ENCODE data around the gene SARS2.
A peak's percentile ranks its signal among the peaks of the same experiment; 100 is the strongest.
"Not testable (repeated sequence)": the region's sequence is repeated elsewhere in the genome, so short reads cannot be mapped to it uniquely, and the experiment has no call there.

The SARS2 gene

DNA sequence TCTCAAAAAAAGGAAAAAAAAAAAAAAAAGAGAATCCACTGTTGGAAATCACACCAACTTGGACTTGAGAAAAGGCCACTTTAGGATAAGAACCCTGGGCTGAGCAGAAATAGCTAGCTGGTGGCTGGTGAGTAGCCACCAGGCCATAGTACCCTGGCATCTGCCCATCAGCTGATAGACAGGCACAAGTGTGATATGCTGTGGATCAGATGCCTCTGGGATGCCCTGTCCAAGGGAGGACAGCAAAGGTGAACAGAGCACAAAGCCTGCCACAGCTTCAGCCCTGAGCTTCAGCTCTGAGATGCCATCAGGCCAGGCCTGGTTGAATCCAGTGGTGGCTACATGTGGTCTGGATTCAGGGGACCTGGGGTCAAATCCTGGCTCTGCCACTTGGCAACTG, 39.9 kb downstream of the SARS2 start:
- DNase-seq = no peak

GRCh38 chr19:38889803-38890202, 40.8 kb downstream of the SARS2 start:
- DNase-seq = no peak

DNA sequence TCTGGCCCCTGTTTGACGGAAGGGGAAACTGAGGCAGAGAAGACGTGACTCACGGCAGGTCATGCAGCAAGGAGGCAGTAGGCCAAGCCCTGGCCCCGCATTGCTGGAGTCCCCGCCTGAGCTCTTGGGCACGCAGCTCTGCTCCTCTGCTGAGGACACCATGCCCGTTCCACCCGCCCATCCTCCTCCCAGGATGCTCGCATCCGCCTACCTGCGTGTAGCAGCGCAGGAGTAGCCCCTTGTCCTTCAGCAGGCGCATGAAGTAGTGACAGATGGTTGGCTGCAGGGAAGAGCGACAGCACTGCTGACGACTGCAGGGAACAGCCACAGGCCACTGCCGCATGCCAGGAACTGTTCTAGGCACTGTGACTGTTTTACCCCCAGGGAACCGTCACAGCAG, 41.7 kb downstream of the SARS2 start:
- DNase-seq = no peak

DNA sequence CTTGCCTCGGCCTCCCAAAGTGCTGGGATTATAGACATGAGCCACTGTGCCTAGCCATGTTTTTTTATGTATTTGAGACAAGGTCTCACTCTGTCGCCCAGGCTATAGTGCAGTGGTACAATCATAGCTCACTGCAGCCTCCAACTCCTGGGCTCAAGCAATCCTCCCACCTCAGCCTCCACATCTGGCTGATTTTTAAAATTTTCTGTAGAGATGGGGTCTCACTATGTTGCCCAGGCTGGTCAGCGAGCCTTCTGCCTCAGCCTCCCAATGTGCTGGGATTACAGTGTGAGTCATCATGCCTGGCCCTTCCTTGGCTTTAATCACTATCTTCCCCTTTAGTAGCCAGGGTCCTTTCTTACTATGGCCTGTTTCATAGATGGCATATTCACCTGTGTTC, 45.9 kb downstream of the SARS2 start:
- not testable (repeated sequence) for DNase-seq

DNA sequence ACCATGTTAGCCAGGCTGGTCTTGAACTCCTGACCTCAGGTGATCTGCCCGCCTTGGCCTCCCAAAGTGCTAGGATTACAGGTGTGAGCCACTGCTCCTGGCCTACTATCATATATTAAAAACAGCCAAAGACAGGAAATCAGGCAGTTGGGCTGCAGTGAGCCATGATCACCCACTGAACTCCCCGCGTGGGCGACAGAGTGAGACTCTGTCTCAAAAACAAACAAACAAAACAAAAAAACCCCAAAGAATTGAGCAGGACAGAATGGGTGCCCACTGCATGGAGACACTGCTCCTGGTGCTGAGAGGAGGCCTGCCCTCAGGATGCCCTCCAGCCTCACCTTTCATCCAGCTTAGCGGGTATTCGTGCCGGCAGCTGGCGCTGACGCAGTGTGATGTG, 47.3 kb downstream of the SARS2 start:
- no peak for DNase-seq

GRCh38 chr19:38880882-38881609, 49.5 kb downstream of the SARS2 start:
- DNase-seq = no peak

DNA sequence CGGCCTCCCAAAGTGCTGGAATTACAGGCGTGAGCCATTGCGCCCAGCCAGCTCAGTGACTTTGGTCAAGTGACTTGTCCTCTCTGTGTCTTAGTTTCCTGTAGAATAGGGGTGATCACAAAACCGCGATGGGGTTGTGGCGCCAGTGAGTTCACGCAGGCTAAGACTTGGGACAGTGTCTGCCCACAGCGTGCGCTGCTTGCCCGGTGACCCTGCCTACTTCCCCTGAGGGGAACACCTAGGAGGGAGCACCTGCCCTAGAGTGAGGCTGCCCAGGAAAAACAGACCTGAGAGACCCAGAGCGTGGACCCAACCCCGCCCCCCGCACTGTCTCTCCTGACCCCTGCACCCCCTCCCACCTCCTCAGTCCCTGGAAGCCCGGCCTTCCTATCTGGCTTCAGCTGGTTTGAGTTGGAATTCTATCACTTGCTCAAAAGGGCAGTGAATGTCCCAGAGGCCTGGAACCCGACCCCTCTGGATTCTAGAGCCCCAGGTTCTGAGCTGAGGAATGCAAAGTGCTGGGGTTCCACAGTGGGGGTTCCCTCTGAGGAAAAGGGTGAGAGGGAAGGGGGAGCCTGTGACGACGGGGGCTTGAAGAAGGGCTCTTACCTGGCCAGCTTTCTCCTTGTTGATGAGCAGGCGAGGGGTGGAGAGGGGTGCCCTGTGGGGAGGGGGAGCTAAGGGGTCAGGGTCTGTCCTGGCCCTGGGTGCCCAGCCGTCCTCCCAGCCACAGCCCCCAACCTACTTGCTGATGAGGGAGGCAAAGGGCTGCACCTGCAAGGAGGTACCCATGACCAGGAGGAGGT, 50.3 kb downstream of the SARS2 start:
- no peak for DNase-seq

DNA sequence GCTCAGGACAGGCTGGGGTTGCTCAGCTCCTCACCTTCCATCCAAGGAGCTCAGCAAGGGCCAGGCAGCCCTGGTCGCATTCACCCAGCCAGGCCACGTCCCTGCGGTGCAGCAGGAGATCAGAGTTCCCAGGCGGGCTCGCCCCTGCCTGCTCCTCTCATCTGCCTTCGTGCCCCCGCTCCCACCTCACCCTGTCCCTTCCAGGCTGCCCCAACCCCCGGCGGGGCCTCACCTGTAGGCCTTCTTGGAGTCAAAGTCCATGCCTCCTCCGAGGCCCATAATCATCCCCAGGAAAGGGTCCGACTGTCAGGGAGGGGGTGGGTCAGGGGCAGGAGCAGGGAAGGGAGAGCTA, 51.2 kb downstream of the SARS2 start:
- DNase-seq = no peak

GRCh38 chr19:38878575-38879399, 51.8 kb downstream of the SARS2 start:
- DNase-seq = no peak

GRCh38 chr19:38877781-38878574, 52.6 kb downstream of the SARS2 start, which contains the start of gene RINL:
RINL (minus strand) TSS chr19:38878275; CDS start chr19:38876742, 1,533 bp downstream.
- DNase-seq = peak; percentile 63

GRCh38 chr19:38875656-38876395, 54.7 kb downstream of the SARS2 start:
- no peak for DNase-seq

DNA sequence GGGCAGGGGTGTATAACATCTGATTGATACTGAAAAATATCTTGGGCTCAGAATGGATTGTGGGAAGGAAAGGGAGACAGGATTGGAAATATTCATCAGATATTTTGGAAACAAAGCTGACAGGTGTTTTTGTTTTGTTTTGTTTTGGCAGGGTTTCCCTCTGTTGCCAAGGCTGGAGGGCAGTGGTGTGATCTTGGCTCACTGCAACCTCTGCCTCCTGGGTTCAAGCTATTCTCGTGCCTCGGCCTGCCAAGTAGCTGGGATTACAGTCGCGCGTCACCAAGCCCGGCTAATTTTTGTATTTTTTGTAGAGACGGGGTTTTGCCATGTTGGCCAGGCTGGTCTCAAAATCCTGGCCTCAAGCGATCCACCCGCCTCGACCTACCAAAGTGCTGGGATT, 57.2 kb downstream of the SARS2 start:
- DNase-seq = not testable (repeated sequence)

GRCh38 chr19:38870612-38871011, 60.0 kb downstream of the SARS2 start:
- DNase-seq = no peak

DNA sequence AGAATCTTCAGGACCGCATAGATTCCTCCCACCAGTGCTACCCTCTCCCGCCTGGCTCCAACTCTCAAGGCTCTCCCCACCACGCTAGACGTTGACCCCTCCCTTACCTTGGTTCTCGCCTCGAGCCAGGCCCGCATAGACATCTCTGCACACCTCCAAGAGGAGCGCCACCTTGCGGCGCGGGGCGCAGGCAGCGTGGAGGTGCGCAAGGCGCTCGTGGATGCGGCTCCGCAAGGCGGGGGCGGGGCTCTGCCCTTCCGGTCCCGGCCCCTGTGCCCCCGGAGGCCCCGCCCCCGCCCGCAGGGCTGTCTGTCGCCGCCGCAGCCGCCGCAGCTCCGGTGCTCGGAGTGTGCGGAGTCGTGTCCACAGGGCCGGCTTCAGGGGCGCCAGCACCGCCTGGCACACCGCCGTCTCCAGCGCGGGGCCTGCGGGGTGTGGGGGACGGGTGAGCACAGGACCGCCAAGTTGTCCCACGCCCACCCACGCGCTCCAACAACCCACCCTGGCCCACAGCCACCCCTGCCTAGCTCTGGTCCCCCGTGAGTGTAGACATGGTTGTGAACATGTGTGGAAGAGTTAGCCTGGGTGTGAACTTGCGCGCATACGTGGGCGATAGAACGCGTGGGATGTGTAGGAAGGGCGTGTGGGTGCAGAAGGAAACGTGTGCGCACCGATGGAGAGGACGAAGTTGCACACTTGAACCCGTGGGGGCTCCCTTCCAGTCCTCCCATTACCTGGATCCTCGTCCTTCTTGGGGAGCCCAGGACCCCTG, 60.5 kb downstream of the SARS2 start:
- DNase-seq = no peak

DNA sequence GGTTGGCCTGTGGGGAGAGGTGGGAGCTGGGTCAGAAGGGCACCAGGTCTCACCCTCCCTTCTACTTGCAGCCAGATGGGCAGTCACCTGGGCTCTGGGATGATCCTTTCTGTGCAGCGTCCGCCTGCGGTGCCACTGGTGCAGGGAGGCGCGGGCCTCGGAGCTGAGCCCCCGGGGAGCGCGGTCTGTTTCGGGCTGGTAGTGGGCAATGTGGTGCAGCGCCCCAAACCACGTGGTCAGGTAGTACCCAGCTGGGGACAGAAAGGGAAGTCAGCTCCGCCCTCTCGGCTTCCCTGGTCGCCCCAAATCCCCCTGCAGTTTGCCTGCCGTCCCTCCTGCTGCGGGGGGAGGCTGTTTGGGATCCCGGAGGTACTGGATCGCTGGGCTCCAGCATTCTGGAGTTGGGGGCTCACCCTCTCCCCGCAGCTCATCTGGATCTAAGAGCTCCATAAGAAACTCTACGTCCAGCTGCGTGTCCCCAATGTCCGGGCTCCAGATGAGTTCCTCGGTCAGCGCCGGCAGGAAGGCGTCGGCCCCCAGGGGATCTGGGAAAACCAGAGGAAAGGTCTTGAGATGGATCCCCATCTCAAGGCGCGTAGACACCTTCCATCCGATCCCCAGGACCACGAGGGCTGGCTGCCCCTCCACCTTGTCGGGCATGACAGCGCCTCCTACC, 61.3 kb downstream of the SARS2 start:
- DNase-seq = no peak

DNA sequence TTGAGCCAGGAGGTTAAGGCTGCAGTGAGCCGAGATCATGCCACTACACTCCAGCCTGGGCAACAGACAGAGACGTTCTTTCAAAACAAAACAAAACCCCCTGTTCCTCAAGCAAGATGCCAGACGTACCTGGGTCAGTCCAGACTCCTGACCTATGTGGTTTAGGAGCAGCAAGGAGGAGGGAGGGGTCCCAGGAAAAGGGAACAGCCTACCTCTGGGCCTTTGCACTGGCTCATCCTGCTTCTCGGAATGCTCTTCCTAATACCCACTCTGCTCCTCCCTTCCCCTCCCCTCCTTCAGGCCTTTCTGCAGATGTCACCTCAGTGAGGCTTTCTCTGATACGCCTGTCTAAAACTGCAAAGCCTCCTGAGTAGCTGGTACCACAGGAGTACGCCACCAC, 62.0 kb downstream of the SARS2 start:
- no peak for DNase-seq

DNA sequence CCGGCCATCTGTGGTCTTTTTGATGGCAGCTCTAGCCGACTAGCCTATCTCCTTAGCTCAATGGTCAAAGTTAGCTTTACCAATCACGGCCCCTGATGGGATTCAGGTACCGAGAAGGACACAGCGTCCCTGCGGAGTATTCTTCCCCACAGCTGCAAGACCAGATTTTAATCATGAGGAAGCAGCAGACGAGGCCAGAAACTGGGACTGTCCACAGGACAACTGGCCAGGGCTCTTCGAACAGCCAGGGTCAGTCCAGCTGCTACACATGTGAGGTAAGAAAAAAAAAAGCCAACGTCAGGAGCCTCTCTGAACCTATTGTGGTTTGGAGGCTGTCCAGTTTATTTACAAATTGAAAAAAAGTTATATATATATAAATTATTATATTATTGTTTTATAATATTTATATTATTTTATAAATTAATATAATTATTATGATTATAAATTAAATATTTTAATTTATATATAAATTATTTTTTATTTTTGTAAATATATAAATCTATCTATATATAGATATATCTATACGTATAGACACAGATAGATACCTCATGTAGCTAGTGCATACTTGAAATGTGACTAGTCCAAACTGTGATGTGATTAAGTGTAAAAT, 63.3 kb downstream of the SARS2 start:
- no peak for DNase-seq
